ENCODE measurements around the gene HIPK2.

GRCh38 chr7:139731802-139732470 is 45.9 kb downstream of the HIPK2 start:
- TF ChIP-seq POLR2A (IDR thresholded peaks at IDR 0.05), result no peak
- TF ChIP-seq CTCF (IDR thresholded peaks at IDR 0.05), result no peak
